ENCODE data around the gene FAM180B.
"Not testable (repeated sequence)": the region's sequence is repeated elsewhere in the genome, so short reads cannot be mapped to it uniquely, and the experiment has no call there.

Gene FAM180B, protein sequence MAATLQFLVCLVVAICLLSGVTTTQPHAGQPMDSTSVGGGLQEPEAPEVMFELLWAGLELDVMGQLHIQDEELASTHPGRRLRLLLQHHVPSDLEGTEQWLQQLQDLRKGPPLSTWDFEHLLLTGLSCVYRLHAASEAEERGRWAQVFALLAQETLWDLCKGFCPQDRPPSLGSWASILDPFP

DNA sequence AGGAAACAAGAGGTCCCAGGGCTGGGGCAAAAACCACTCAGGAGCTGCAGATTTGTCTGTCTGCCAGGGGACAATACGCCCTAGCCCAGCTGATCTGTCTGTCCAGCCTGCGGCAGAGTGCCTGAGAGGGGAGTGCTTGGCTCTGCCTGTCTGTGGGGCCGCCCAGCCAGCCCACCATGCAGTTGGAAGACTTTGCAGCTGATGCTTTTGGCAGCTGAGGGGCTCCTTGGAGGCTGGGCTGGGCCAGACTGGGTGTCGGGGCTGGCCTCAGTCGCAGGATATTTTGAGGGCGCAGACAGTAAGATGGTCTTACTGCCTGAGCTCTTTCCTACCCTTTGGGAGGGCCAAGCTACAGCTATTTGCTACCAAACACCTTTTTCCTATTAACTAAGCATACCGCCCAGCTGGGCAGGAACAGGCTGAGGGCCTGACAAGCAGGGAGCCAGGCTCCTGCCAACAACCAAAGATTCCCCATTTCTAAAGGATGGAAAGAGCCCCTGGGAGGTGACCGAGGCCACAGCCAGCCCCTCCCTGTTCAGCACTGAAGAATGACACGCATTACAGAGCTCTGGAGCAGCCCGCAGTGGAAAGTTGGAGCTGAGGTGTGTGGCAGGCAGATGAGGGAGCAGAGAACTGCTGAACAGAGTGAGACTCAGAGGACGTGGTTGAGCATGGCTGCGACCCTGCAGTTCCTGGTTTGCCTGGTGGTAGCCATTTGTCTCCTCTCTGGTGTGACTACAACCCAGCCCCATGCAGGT lies at the start of gene FAM180B:
TSS of gene FAM180B (plus strand) at position 581 of the 758 bp plus-strand sequence. CDS start at position 672, 91 bp downstream.
- no peak for DNase-seq

DNA sequence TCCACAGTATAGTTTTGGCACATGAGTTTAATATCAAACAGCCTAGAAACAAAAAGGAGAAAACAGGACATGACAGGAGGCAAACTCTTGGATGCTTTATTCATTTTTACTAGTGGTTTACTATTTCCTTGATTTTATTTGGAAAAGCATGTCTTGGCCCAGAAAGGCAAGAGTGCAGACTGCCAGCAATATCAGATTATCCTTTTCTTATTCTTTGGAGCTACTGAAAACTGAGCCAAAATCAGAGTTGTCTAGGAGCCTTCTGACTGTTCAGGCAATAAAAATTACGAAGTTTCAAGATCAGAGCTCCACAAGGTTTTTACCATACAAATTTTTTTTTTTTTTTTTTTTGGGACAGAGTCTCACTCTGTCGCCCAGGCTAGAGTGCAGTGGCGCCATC lies 49.6 kb upstream of the FAM180B start:
- DNase-seq = no peak

DNA sequence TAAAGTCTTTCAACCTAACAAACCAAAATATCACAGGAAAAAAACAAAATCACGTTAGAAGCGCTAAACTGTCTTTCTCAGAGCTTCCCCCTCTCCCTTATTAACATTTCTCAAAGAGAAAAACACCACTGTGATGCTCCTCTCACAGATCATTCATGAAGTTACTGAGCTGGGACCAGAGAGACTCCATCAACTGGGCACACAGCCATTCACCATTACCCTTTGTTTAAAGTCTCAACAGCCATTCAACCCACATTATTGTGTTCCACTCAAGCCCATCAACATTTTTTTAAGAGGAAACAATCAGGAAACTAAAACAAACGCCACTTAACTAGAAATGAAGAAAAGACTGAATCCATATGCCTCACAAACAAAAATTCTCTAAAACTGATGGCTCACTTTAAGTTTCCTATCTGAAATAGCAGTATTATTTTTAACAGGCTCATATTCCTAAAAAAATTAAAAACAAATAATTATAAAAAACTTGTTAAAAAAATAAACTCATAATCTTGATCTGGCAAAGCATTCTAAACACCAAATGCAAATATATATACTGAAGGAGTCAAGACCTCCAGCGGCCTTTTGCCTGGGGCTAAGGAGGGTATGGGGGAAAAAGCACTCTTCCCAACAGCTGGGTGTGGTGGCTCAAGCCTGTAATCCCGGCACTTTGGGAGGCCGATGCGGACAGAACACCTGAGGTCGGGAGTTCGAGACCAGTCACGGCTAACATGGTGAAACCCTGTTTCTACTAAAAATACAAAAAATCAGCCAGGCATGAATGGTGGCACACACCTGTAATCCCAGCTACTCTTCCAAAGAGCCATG lies 47.5 kb upstream of the FAM180B start:
- DNase-seq = no peak

DNA sequence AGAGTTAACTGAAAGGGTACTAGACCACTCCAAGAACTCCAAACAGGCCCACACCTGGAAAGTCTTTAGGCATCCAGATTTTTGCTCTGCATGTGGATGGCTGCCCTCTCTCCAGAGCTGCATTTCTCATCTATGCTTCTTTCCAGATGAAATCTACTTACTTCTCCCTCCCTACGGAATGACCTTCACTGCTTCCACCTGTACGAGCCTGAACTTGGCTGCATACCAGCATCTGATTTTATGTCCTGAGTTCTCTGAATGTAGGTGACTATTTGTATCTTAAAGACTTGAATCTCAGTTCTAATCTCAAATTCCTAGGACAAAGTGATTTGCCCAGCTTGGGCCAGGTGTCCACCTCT lies 46.8 kb upstream of the FAM180B start:
- no peak for DNase-seq

DNA sequence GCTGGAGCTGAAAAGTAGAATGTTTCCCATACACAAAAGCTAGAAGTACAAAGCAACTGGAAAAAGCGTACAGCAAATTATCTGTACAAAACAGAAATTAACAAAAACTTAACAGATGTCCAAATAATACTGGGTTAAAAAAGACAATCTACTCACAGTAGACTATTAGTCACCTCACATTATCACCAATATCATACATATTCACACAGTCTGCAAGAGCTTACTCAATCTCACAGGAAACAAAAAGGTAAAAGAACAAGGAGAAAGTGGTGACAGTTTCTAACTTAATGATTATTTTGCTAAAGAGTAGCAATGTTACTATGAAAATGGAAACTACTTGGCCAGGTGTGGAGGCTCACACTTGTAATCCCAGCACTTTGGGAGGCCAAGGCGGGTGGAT lies 45.4 kb upstream of the FAM180B start:
- no peak for DNase-seq

DNA sequence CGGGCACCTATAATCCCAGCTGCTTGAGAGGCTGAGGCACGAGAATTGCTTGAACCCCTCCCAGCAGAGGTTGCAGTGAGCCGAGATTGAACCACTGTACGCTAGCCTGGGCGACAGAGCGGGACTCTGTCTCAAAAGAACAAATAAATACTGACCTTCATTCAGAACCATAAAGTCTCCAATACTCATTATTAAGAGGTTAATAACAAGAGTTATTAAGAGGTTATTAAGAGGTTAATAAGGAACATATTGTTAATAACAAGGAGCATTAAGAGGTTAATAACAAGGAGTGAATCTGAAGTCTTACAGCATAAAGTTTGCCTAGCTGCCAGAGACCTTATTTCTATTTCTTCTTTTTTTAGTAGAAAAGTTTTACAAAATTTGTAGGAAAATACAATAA lies 41.2 kb upstream of the FAM180B start:
- no peak for DNase-seq

DNA sequence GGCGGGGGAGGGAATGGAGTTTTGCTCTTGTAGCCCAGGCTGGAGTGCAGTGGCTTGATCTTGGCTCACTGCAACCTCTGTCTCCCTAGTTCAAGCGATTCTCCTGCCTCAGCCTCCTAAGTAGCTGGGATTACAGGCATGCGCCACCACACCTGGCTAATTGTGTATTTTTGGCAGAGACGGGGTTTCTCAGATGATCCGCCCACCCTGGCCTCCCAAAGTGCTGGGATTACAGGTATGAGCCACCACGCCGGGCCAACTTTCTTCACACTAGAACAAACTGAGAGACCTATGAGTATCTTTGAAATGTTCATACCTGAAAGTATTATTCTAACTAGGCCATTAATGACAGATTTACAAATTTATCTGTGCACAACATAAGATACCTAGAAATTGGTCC lies 40.2 kb upstream of the FAM180B start:
- DNase-seq = not testable (repeated sequence)

DNA sequence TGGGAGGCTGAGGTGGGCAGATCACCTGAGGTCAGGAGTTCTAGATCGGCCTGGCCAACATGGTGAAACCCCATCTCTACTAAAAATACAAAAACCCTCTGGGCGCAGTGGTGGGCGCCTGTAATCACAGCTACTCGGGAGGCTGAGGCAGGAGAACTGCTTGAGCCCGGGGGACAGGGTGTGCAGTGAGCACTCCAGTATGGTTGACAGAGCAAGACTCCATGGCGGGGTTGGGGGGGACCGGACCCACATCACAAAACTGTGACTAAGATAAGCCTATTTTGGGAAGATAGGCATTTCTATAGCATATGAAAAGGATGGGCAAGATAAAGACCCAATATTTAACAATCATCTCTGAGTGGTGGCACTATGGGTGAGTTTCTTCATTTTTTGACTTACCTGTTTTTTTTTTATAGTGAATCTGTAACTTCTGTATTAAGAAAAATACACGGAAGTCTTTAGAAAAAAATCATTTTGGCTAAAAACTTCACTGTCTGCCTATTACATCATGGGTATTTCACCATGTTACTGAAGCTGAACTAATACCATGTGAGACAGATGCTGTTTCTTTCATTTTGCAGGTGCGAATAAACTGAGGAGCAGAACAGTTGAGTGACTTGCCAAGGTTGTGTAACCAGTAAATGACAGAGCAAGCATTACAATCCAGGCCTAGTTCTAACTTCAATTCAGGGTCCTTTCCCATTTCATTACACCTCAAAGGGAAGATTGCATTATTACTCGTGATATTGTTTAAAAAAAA lies 36.0 kb upstream of the FAM180B start:
- no peak for DNase-seq

DNA sequence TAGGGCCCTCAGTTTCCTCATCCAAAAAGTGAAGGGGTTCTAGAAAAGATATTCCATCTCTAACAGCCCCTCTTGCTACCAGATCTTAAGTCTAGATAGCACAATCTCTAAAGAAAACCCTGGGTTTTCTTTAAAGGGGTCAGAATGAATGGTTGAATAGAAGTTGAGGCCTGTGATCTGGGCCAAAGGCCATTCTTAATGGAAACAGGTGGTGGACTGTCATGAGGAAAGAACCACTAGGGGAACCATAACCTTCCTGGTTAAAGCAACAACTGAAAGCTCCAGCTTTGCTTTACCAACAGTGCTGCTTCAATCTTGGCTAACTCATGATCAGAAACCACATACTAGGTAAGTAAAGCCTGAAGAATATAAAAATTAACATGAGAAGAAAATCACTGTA lies 35.4 kb upstream of the FAM180B start:
- peak; percentile 37 for DNase-seq

DNA sequence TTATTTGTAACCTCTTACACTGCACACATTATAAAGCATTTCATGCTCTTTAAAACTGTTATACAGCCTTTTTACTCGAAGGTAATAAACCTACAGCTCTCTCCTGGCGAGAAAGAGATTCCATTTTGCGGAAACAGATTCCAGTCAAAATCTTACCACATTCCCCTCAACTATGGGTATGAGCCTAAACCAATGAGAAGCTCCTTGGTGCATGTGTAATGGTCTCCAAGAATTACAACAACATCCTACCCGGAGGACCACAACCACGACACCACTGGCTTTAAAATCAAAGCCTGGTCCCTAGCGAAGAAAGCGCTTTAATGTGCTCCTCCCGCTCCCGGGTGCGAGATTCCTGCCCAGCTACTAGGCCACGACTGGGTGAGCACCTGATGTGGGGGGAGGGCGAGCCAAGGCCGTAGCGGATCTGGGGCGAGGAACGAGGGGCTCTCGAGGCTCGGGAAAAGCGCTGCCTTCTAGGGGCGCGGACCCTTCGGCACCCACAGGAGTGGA lies 34.4 kb upstream of the FAM180B start:
- peak; percentile 36 for DNase-seq

DNA sequence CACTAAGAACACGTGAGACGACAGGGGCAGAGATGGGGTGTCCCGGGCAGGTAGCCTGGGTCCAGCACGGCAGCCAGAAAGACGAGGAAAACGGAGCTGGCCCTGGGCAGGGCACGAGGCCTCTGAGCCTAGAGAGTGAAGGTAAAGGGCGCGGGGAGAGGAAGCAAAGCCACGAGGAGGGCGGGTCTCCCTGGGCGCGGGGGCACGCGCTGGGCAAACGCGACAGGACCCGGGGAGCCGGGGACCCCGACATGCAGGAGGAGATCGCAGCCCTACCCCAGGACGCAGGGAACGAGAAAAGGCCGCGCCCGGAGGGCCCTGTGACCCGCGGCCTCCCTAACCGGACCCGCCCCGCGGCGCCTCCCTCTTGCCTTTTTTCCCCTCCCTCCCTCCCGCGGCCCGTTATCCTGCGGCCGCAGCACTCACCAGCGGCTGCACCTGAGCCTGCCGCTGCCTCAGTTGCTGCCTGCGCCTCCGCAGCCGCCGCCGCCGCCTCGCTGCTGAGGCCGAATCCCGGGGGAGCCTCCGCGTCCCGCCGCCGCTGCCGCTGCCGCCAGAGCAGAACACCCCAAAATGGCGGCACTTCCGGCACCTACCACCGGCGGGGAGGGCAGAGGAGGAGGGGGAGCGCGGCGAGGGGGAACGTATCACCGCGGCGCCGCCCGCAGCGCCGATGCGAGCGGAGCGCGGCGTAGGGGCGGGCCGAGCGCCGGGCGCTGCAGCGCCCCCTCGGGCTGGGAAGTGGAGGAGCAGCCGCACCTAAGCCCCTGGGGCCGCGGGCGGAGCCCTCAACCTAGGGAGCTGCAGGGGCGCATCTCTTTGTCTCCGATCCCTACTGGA lies 33.7 kb upstream of the FAM180B start, which contains the start of gene CELF1:
TSS of gene CELF1 (minus strand) at position 567 of the 840 bp plus-strand sequence. CDS start 53,609 bp downstream, outside the sequence.
- DNase-seq = peak; percentile 95

DNA sequence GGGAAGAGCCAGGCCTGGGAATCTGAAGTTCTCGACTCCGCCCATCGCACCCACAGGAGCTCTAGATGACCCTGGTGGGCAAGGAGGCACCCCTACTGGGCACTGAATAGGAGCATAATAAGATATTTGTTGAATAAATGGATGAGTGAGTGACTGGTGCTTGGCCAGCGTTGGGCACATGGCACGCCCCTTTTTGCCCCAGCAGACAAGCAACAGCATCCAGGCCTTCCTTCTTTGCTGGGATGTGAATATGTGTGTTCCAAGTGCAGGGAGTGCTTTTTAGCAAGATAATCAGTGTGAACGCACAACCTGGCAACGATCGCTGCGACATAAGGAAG lies 33.1 kb upstream of the FAM180B start:
- DNase-seq = no peak

DNA sequence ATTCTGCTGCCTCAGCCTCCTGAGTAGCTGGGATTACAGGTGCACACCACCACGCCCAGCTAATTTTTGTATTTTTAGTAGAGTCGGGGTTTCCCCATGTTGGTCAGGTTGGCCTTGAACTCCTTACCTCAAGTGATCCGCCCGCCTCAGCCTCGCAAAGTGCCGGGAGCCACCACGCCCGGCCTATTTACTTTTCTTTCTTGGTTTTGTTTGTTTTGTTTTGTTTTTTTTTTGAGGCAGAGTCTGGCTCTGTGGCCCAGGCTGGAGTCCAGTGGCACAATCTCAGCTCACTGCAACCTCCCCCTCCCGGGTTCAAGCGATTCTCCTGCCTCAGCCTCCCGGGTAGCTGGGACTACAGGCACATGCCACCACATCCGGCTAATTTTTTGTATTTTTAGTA lies 29.5 kb upstream of the FAM180B start:
- DNase-seq = not testable (repeated sequence)

DNA sequence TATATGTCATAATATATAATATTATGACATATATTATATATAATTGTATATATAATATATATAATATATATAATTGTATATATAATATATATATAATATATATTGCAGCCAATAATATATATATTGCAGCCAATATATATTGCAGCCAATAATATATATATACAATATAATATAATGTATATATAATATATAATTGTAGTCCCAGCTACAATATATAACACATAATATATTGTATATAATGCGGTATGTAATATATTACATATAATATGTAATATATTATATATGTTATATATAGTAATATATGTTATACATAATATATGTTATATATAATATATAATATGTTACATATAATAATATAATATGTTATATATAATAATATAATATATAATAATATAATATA lies 27.8 kb upstream of the FAM180B start:
- DNase-seq = no peak

DNA sequence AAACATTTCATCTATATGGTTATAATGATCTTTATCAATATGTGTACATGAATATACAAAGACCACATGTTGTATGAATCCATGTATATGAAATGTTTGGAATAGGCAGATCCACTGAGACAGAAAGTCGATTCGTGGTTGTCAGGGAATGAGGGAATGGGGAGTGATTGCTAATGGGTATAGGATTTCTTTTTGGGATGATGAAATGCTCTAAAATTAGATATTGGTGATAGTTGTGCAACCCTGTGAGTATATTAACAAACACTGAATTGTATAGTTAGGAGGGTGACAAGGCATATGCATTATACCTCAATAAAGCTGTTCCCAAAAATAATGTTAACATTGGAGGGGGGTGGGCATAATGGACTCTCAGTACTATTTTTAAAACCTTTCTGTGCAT lies 26.1 kb upstream of the FAM180B start:
- no peak for DNase-seq

DNA sequence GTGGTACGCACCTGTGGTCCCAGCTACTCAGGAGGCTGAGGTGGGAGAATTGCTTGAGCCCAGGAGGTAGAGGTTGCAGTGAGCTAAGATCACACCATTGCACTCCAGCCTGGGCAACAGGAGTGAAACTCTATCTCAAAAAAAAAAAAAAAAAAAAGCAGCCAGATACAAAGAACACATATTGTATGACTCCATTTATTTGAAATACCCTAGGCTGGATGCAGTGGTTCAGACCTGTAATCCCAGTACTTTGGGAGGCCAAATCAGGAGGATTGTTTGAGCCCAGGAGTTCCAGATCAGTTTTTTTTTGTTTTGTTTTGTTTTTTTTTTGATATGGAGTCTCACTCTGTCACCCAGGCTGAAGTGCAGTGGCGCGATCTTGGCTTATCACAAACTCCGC lies 24.1 kb upstream of the FAM180B start:
- not testable (repeated sequence) for DNase-seq

DNA sequence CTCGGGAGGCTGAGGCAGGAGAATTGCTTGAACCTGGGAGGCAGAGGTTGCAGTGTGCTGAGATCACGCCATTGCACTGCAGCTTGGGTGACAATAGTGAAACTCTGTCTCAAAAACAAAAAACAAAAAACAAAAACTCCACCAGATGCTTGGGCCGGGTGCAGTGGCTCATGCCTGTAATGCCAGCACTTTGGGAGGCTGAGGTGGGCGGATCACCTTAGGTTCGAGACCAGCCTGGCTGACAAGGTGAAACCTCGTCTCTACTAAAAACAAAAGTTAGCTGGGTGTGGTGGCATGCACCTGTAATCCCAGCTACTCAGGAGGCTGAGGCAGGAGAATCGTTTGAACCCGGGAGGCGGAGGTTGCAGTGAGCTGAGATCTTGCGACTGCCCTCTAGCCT lies 22.1 kb upstream of the FAM180B start:
- DNase-seq = not testable (repeated sequence)

DNA sequence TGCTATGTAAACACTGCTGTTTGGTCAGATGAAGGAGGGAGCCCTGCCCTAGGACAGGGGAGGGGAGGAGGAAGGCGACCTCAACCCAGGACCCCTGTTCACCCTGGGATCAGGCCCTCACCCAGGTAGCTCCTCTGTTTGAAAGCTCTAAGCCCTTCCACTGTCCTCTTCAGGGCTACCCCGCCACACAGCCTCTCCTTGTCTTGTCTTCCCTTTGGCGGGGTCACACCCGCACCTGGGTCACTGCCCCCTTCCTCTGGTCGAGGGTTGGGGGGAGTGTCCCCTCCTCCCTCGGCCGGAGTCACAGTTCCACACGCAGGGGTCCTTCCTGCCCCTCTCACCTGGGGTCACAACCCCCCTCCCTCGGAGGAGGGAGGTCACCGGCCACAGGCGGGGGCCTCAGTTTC lies 21.5 kb upstream of the FAM180B start:
- no peak for DNase-seq

DNA sequence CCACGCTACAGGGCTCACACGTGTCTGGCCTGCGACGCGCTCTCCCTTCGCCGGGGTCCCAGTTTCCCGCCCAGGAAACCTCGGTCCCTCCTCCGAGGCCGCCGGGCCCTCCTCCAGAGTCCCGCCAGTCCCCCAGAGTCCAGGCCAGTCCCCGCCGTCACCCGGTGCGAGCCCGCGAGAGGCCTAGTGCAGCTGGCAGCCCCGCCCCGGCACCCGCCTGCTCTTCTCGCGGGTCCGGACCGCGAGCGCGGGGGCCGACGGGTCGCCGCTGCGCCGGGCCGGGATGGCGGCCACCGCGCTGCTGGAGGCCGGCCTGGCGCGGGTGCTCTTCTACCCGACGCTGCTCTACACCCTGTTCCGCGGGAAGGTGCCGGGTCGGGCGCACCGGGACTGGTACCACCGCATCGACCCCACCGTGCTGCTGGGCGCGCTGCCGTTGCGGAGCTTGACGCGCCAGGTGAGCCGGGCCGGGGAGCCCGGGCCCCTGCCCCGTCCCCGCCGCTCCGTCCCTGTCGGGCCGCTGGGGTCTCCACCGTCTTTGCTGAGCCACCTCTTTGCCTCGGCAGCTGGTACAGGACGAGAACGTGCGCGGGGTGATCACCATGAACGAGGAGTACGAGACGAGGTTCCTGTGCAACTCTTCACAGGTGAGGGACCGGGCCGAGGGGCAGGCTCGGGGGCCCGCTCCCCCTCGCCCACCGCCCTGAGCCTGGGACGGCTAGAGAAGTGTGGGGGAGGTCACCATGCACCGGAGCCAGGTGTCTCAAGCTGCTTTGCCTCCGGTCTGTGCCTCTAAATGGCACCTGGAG lies 20.9 kb upstream of the FAM180B start, which contains the start of gene PTPMT1:
TSS of gene PTPMT1 (plus strand) at position 260 of the 809 bp plus-strand sequence. CDS start at position 284, 24 bp downstream.
- peak; percentile 84 for DNase-seq

DNA sequence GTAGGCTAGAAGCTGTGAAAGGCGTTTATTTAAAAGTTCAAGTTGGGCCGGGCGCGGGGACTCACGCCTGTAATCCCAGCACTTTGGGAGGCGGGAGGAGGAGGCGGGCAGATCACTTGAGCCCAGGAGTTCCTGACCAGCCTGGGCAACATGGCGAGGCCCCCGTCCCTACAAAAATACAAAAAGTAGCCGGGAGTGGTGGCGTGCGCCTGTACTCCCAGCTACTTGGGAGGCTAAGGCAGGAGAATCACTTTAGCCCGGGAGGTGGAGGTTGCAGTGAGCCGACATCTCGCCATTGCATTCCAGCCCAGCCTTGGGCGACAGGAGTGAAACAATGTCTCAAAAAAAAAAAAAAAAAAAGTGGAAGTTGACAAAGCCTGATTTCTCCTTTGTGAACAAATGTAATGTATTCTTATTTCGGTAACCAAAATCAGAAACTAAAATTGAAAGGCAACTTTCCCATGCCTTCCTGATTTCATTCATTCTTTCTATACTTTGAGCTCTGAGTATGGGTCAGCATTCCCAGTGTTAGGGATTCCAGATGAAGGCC lies 20.3 kb upstream of the FAM180B start:
- DNase-seq = peak; percentile 23

DNA sequence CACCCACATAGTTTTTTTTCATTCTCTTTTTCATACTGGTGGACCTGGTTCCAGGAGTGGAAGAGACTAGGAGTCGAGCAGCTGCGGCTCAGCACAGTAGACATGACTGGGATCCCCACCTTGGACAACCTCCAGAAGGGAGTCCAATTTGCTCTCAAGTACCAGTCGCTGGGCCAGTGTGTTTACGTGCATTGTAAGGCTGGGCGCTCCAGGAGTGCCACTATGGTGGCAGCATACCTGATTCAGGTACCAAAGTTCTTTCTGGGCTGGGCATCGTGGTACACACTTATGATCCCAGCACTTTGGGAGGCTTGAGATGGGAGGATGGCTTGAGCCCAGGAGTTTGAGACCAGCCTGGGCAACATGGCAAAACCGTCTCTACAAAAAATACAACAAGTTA lies 16.8 kb upstream of the FAM180B start:
- no peak for DNase-seq

All from activated CD4-positive, alpha-beta T cell treated with anti-CD3 and anti-CD28 coated beads, Interleukin-2, Interleukin-6, amounts not matched to agents 100 ng/mL and 50 ng/mL, durations not matched to agents 16 hours and 8 hours (primary cell).